ENCODE results near the gene LITAFD.

LITAFD gene

DNA sequence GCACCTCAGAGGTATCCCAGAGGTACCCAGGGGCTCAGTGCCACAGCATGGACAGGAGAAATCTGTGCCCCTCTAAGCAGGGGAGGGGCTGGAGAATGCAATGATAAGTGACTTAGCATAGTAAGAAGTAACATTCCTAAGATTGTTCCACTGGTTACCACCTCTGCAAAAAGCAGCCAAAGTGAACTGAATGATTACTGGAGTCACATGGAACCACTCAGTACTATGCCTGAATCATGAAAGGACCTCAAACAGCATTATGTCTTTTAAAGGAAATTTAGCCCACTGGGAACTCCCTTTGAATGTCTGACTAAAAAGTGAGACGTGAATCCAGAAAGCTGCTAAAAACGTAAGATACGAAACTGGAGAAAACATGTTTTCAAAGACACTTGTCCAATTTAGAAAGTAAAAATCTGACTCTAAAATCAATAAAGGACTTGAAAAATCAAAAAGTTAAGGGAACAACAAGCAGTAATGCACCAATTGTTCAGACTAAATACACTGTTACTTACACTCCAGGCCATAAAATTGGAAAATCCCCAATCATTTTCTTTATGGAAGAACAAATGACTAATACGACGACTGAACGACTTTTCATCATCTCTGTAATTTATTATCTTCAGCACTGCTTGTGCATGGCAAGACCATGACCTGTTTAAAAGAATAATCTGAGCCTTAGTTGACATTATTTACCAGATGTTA, 38.6 kb downstream of the LITAFD start:
- DNase-seq (ENCODE audit: low read depth in 2 of 2), result no peak

DNA sequence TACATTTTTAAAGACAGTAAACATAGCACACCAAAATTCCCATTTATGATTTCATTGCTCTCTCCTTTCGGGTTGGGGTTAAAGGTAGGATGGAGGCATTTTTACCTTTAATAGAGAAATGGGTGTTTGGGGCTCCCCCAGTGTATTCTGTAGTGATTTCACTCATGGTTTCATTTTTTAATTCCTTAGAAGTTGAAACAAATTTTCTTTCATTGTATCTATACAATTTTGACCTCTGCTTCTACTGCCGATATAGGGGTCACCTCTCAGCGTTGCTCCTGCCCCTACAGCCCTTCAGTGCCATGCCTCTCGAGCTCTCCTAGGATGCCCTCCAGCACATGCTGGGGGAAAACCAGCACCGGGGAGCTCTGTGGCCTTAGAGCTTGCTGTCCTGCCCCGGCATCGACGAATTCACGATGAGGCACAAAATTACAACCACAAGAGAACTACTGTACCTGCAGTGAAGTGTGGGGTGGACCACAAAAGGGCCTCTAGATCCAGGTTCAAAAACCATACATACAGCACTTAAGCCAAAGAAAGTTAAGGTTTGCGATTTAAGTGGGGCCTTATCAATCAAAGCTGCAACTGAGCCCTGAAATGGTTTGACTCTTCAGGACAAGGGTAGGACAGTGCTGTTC, 39.3 kb downstream of the LITAFD start:
- no peak for DNase-seq (ENCODE audit: low read depth in 2 of 2)

DNA sequence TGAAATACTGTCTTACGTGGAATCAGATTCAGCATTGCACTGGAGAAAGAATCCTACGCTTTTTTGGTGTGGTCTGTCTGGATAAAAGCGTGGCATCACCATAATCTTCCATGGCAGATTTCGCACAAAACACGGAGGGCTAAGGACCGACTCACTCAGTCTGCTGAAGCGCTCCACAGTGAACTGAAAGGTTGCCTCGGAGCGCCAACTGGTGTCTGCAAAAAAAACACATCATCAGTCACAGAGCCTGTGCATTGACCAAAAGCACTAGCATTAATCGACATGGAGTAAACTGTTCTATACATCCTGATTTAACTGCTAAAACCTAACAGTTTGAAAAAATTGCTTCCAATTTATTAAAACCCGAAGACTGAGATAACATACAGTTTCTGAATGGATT, 41.0 kb downstream of the LITAFD start:
- DNase-seq (ENCODE audit: low read depth in 2 of 2), result no peak

GRCh38 chr16:8924214-8924613, 42.1 kb downstream of the LITAFD start:
- no peak for DNase-seq (ENCODE audit: low read depth in 2 of 2)

DNA sequence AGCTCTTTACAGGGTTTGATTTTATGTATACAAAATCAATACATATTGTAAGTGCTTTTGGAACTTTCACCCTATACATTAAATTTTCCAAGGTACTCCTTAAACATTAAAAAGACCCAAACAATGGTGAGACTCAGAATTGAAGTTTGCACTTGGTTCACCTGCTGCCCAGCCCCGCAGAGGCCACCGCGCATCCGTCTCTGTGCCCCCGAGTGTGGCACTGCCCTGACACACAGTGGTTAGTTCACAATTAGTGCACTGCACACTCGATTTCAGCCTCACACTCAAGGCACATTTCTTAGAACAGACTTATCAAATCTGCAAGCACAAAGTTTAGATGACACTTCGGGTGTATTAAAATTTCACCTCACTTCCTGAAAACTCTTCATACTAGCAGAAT, 43.3 kb downstream of the LITAFD start:
- no peak for DNase-seq (ENCODE audit: low read depth in 2 of 2)

- DNase-seq (ENCODE audit: low read depth in 2 of 2), result no peak
Observed at GRCh38 chr16:8926827-8927226, 44.7 kb downstream of the LITAFD start.

DNA sequence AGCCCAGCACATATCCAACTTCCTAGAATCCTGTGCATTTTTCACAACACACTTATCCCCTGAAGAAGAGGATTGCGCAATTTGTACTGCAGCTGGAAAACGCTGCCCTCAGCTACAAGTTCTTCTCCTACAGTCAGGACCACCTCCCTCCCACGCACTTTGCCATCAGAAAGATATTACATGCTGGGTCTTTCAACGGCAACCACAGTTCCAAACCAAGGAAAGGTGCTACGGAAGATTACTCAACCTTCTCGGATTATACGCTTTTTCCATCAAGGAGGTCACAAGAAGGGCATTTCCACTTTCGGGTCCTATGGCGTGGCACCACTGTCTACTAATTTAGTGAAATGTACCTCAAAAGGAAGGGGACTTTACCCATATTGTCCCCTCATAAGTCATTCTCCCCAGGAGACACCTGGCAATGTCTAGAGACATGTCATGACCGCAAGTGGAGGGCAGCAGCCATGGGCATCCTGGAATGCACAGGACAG, 46.4 kb downstream of the LITAFD start:
- peak; percentile 26 to 39 for DNase-seq (ENCODE audit: low read depth in 2 of 2)

DNA sequence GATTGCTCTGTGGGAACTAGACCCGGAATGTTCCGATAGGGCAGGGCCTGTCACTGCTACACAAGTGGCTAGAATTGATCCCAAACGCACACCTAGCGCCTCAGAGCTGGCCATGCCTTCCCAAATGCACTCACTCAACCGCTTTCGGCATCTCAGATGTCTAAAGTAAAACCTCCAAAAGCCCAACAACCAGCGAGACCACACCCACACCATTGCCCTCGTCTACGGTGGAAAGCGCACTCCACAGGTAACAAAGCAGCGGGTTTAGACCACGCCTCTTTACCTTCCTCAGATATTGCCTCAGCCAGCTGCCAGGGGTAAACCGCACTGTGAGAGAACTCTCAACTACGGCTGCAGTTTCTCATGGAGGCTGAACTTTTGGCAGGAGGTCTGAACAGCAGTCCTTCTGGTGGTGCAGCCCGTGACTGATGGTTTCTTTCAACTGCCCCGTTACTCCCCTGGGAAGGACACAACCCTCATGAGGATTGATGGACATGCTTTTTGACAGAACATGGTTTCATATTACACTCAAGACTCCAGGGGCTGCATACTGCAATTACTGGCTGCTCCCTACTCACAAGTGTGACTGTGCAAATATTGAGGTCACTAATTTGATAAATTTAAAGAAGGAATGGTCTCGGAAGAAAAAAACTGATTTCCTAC, 47.1 kb downstream of the LITAFD start:
- no peak for DNase-seq (ENCODE audit: low read depth in 2 of 2)

DNA sequence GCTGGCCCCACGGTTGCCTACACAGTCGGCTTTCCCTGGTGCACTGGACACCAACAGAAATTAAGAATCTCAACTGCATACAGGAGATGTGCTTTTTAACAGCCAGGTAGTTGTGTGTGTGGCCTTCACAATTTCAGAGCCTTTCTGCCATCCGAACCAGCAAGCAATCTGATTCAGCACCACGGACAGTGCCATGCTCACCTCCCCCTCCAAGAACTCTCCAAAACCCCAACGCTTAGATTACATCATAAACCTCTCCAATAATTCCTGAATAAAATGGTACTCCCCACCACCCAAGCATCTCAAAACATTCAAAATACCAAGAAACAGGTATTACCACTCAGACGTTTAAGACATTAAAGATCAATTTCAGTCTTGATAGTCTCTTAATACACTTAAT, 49.7 kb downstream of the LITAFD start:
- DNase-seq (ENCODE audit: low read depth in 2 of 2), result no peak

- DNase-seq (ENCODE audit: low read depth in 2 of 2), result no peak
Observed at GRCh38 chr16:8934601-8935000, 52.5 kb downstream of the LITAFD start.

Data from stimulated activated CD8-positive, alpha-beta memory T cell treated with anti-CD3 and anti-CD28 coated beads, Interleukin-2, amount 100 ng/mL, for 48 hours (primary cell).